Fibroblast of villous mesenchyme (primary cell): ENCODE measurements around the gene RBM34. TPM values are rescaled to one million over a fixed set of nuclear protein-coding genes. Genes with fewer than 3 reads are reported as not detected.
"Not testable (repeated sequence)": the region's sequence is repeated elsewhere in the genome, so short reads cannot be mapped to it uniquely, and the experiment has no call there.

Experiments
- DNase-seq: peaks from one replicate; pipeline ENCODE4 v3.0.0-alpha.2; 2010; ENCODE audit warnings: low read depth
- H3K4me3 ChIP-seq: 2 replicates; pipeline ENCODE4 v1.5.1; 2011; ENCODE audit warnings: low read depth, mild to moderate bottlenecking, low read length
- CTCF ChIP-seq: IDR thresholded peaks from 2 replicates; pipeline ENCODE4 v1.5.1; 2012; ENCODE audit warnings: low read depth, mild to moderate bottlenecking, low read length; ENCODE audit not compliant: insufficient read depth
- total RNA-seq: library from RNA; depleted of rRNA; stranded (reverse); fragments of >200 nt; gene quantifications from 2 replicates; pipeline ENCODE4 v1.2.3, GENCODE V29; 2012

Gene RBM34
- 53.8 and 61.7 TPM in 2 replicates for total RNA-seq

- H3K4me3 ChIP-seq: peak within 1 kb of the TSS; percentile 86
- peak; percentile 11 for TF ChIP-seq CTCF
- peak; percentile 93 for DNase-seq
These were observed at the start of gene RBM34 for GRCh38 chr1:235160957-235161684. RBM34 (minus strand) TSS chr1:235161250; CDS start chr1:235161226, 24 bp downstream.

- no peak overlapping the region for H3K4me3 ChIP-seq
- DNase-seq: no peak
- TF ChIP-seq CTCF: no peak
These were observed 46.1 kb upstream of the RBM34 start for GRCh38 chr1:235207209-235207565.

- no peak for TF ChIP-seq CTCF
- no peak for DNase-seq
- H3K4me3 ChIP-seq: no peak overlapping the region
These were observed 45.6 kb upstream of the RBM34 start for GRCh38 chr1:235206533-235207208.

GRCh38 chr1:235205687-235206086 lies 44.6 kb upstream of the RBM34 start:
- DNase-seq: no peak

GRCh38 chr1:235203428-235203827 lies 42.4 kb upstream of the RBM34 start:
- no peak for DNase-seq
- no peak for TF ChIP-seq CTCF

More at GRCh38 chr1:235205687-235206086, 44.6 kb upstream of the RBM34 start:
- no peak for TF ChIP-seq CTCF
- H3K4me3 ChIP-seq: no peak overlapping the region

GRCh38 chr1:235202447-235202846 lies 41.4 kb upstream of the RBM34 start:
- not testable (repeated sequence) for H3K4me3 ChIP-seq, DNase-seq

More at GRCh38 chr1:235203428-235203827, 42.4 kb upstream of the RBM34 start:
- no peak overlapping the region for H3K4me3 ChIP-seq

- peak; percentile 46 for TF ChIP-seq CTCF
- DNase-seq: peak; percentile 34
- no peak overlapping the region for H3K4me3 ChIP-seq
These were observed 38.4 kb upstream of the RBM34 start for GRCh38 chr1:235199441-235199840.
